Activated CD4-positive, alpha-beta memory T cell treated with anti-CD3 and anti-CD28 coated beads, Interleukin-2, amount 10 ng/mL, durations not matched to agents 7 days and 5 days (primary cell): ENCODE data around the gene ENTPD1. TPM values are rescaled to one million over a fixed set of nuclear protein-coding genes. Genes with fewer than 3 reads are reported as not detected.
"Not testable (repeated sequence)": the region's sequence is repeated elsewhere in the genome, so short reads cannot be mapped to it uniquely, and the experiment has no call there.

Experiments
- CTCF ChIA-PET: fragments of 350-600 bp; sonication (Branson Sonifier 250); formaldehyde crosslinking; loops from one replicate; lab custom pipeline; 2021; ENCODE audit warnings: antibody characterized with exemption, inconsistent platforms; lab: Charles Lee
- POLR2A ChIA-PET: fragments of 350-600 bp; sonication (Branson Sonifier 250); formaldehyde crosslinking; loops from one replicate; lab custom pipeline; 2021; ENCODE audit warnings: antibody characterized with exemption; lab: Charles Lee
- DNase-seq: peaks from one replicate; pipeline ENCODE4 v3.0.0-alpha.2; 2020
- H3K27ac Mint-ChIP-seq: one replicate; pipeline ENCODE4 v1.8.0; 2021; ENCODE audit warnings: mild to moderate bottlenecking, mixed read lengths
- H3K27me3 Mint-ChIP-seq: one replicate; pipeline ENCODE4 v1.8.0; 2021; ENCODE audit warnings: mixed read lengths
- H3K36me3 Mint-ChIP-seq: one replicate; pipeline ENCODE4 v1.8.0; 2021; ENCODE audit warnings: low read depth, mixed read lengths
- H3K4me1 Mint-ChIP-seq: one replicate; pipeline ENCODE4 v1.8.0; 2021; ENCODE audit warnings: mixed read lengths
- H3K4me3 Mint-ChIP-seq: one replicate; pipeline ENCODE4 v1.8.0; 2021; ENCODE audit warnings: mild to moderate bottlenecking, mixed read lengths
- H3K9me3 Mint-ChIP-seq: one replicate; pipeline ENCODE4 v1.8.0; 2021; ENCODE audit warnings: mixed read lengths
- total RNA-seq, 2 experiments: library from RNA; stranded (reverse); gene quantifications; one replicate each; pipeline ENCODE4 v1.2.3, GENCODE V29; 2021

ENTPD1 gene
- total RNA-seq, 2 experiments from 2014 or later = 29.7 to 33.3 TPM

DNA sequence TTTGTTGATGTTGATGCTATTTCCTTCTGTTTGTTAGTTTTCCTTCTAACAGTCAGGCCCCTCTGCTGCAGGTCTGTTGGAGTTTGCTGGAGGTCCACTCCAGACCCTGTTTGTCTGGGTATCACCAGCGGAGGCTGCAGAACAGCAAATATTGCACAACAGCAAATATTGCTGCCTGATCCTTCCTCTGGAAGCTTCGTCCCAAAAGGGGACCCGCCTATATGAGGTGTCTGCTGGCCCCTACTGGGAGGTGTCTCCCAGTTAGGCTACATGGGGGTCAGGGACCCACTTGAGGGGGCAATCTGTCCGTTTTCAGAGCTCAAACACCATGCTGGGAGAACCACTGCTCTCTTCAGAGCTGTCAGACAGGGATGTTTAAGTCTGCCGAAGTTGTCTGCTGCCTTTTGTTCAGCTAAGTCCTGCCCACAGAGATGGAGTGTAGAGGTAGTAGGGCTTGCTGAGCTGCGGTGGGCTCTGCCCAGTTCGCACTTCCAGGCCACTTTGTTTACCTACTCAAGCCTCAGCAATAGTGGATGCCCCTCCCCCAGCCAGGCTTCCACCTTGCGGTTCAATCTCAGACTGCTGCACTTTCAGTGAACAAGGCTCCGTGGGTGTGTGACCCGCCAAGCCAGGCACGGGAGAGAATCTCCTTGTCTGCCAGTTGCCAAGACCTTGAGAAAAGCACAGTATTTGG, 50.9 kb downstream of the ENTPD1 start:
- CTCF ChIA-PET = not testable (repeated sequence)
- H3K4me1 Mint-ChIP-seq = peaks cover 11% of the 10 kb centered on the region

DNA sequence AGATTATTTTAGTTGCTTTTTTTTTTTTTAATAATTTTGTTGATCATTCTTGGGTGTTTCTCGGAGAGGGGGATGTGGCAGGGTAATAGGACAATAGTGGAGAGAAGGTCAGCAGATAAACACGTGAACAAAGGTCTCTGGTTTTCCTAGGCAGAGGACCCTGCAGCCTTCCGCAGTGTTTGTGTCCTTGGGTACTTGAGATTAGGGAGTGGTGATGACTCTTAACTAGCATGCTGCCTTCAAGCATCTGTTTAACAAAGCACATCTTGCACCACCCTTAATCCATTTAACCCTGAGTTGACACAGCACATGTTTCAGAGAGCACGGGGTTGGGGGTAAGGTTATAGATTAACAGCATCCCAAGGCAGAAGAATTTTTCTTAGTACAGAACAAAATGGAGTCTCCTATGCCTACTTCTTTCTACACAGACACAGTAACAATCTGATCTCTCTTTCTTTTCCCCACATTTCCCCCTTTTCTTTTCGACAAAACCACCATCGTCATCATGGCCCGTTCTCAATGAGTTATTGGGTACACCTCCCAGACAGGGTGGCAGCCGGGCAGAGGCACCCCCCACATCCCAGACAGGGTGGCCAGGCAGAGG, 52.8 kb downstream of the ENTPD1 start:
- H3K27ac Mint-ChIP-seq, DNase-seq, CTCF ChIA-PET, H3K9me3 Mint-ChIP-seq, H3K4me3 Mint-ChIP-seq, POLR2A ChIA-PET: not testable (repeated sequence)
- Mint-ChIP-seq H3K36me3 (peaks cover 19% of the 10 kb centered on the region), H3K4me1 (peaks cover 11% of the 10 kb centered on the region), H3K27me3 (peaks cover 24% of the 10 kb centered on the region)

More for the DNA sequence above, 50.9 kb downstream of the ENTPD1 start:
- POLR2A ChIA-PET = interaction anchor here (0.9 to 1.3 kb wide), 2 partner anchors 14 to 25 kb away, joined by 3 read pairs; no protein-coding TSS in a partner anchor
- not testable (repeated sequence) for DNase-seq, H3K27ac Mint-ChIP-seq, H3K4me3 Mint-ChIP-seq
- peaks cover 32% of the 10 kb centered on the region for H3K36me3 Mint-ChIP-seq
- H3K27me3 Mint-ChIP-seq = peaks cover 24% of the 10 kb centered on the region
- peaks cover 15% of the 10 kb centered on the region for H3K9me3 Mint-ChIP-seq

DNA sequence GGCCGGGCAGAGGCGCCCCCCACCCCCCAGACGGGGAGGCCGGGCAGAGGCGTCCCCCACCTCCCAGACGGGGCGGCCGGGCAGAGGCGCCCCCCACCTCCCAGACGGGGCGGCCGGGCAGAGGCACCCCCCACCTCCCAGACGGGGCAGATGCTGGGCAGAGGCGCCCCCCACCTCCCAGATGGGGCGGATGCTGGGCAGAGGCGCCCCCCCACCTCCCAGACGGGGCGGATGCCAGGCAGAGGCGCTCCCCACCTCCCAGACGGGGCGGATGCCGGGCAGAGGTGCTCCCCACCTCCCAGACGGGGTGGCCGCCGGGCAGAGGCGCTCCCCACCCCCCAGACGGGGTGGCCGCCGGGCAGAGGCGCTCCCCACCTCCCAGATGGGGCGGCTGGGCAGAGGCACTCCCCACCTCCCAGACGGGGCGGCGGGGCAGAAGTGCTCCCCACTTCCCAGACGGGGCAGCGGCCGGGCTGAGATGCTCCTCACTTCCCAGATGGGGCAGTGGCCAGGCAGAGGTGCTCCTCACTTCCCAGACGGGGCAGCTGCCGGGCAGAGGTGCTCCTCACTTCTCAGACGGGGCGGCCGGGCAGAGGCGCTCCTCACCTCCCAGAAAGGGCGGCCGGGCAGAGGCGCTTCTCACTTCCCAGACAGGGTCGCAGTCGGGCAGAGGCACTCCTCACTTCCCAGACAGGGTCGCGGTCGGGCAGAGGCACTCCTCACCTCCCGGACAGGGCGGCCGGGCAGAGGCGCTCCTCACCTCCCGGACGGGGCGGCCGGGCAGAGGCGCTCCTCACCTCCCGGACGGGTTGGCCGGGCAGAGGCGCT, 53.6 kb downstream of the ENTPD1 start:
- Mint-ChIP-seq H3K27me3 (peaks cover 20% of the 10 kb centered on the region), H3K9me3 (peaks cover 4% of the 10 kb centered on the region), H3K4me3 (no peak overlapping the region), H3K4me1 (peaks cover 17% of the 10 kb centered on the region), H3K27ac (no peak overlapping the region), H3K36me3 (peaks cover 13% of the 10 kb centered on the region)
- CTCF ChIA-PET = no interaction called here
- POLR2A ChIA-PET = no interaction called here
- DNase-seq = no peak

DNA sequence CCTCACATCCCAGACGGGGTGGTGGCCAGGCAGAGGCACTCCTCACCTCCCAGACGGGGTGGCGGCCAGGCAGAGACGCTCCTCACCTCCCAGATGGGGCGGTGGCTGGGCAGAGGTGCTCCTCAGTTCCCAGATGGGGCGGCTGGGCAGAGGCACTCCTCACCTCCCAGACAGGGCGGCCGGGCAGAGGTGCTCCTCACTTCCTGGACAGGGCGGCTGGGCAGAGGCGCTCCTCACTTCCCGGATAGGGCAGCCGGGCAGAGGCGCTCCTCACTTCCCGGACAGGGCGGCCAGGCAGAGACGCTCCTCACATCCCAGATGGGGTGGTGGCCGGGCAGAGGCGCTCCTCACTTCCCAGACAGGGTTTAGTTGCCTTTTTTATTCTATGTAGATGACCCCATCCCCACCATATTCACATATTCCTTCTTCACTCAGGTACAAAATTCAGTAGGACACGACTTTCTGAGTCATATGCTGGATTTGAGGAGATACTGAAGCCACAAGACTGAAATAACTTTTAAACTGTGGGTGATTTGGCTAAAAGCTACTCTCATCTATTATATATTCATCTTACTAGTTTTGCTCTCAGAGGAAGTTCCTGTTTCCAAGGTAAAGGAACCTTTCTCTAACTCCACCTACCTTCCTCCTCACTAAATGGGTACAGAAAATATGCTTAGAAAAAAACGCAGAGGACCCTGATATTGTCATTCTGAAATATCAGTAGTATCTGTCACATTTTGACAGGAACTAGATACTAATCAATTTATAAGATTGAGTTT, 54.4 kb downstream of the ENTPD1 start:
- no peak overlapping the region for H3K4me3 Mint-ChIP-seq
- H3K4me1 Mint-ChIP-seq = peaks cover 20% of the 10 kb centered on the region
- no peak for DNase-seq
- CTCF ChIA-PET = no interaction called here
- POLR2A ChIA-PET = no interaction called here
- peaks cover 4% of the 10 kb centered on the region for H3K9me3 Mint-ChIP-seq
- H3K27ac Mint-ChIP-seq = no peak overlapping the region
- peaks cover 13% of the 10 kb centered on the region for H3K36me3 Mint-ChIP-seq
- peaks cover 16% of the 10 kb centered on the region for H3K27me3 Mint-ChIP-seq

DNA sequence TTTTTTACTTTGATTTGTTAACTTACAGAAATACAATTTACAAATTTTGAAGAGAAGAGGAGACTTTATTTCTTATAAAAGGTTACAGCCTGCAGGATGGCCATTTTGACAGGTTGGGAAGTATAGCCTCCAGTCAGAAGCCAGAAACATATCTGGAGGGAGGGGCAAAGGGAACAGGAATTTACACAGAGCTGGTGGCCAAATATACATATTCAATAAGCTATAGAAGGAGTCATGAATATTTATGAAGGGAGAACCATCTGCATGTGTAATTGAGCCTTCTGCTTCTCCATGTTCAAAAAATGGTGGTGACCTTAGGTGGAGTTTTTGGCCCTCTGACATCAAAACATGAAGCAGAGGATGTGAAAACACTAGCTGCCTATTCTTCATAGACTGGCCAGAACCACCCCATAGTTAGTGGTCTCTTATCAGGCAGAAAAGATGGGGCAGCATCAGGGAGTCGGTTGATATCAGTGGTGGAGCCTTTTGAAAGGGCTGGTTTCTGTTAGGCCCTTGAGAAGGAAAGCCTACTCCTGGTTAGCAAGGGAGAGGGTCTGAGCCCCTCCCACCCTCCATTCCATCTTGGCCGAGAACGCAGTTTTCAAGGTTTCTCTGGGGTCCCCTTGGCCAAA, 57.2 kb downstream of the ENTPD1 start:
- Mint-ChIP-seq H3K27me3 (peaks cover 8% of the 10 kb centered on the region), H3K4me3 (no peak overlapping the region), H3K36me3 (peaks cover 20% of the 10 kb centered on the region), H3K9me3 (no peaks in the 10 kb centered on the region), H3K4me1 (peaks cover 11% of the 10 kb centered on the region), H3K27ac (no peak overlapping the region)
- CTCF ChIA-PET = interaction anchor here (1.2 kb wide), 1 partner anchor 119 kb away, joined by 4 read pairs; the partner anchor contains the start of gene TCTN3
- POLR2A ChIA-PET = no interaction called here
- DNase-seq = no peak

DNA sequence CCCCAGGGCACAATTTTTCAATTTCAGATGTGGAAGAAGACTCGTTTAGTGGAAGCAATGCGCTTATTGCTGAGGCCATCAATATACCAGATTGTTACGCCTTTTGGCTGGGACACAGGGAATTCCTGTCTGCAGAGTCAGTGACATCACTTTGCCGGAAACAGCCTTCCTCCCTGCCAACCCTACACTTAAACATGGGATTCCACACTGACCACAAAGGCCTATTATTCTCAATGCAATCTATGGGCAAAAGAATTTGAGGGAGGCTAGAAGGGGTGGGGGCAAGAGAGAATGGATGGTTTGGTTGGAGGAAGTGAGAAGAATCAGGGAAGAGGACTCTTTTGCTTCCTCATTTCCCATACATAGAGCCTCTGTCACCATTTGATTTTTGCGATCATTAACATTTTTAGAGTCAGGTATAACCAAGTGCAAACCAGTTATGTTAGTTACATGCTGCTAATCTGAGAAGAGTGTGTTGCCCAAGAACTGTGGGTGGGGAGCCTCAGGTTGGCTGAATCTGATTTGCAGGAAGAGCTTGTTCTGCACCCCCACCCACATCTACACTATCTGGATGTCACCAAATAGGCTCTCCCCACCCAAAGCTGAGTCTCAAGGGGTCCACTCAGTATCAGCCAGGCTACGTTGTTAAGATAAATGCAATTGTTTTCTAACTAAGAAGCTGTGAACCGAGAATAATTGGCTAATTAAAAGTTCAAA, 58.2 kb downstream of the ENTPD1 start:
- Mint-ChIP-seq H3K4me3 (no peak overlapping the region), H3K36me3 (peaks cover 21% of the 10 kb centered on the region), H3K9me3 (no peaks in the 10 kb centered on the region), H3K27me3 (peaks cover 10% of the 10 kb centered on the region), H3K4me1 (peaks cover 14% of the 10 kb centered on the region), H3K27ac (no peak overlapping the region)
- CTCF ChIA-PET = interaction anchor here (0.6 kb wide), 1 partner anchor 128 kb away, joined by 6 read pairs; no protein-coding TSS in a partner anchor
- no peak for DNase-seq
- POLR2A ChIA-PET = no interaction called here

DNA sequence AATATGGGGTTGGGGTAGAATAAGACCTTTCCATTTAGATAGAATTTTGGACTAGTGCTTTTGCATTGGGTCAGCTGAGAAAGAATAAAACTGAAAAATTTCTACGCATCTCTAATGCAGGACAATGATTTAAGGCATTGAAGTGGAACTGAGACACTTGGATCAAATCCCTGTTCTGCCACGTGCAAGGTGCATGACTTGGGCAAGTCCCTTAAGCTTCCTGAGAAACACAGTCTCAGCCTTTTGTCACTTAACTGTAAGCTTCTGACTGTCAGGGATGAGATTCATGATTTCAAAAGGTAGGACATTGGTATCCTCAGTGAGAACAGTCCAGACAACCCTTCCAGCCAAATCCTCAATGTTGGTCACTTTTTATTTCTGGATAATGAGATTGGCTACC, 59.2 kb downstream of the ENTPD1 start:
- Mint-ChIP-seq H3K4me3 (no peak overlapping the region), H3K9me3 (no peaks in the 10 kb centered on the region), H3K27ac (no peak overlapping the region), H3K36me3 (peaks cover 24% of the 10 kb centered on the region), H3K27me3 (peaks cover 10% of the 10 kb centered on the region), H3K4me1 (peaks cover 21% of the 10 kb centered on the region)
- ChIA-PET POLR2A (no interaction called here), CTCF (no interaction called here)
- no peak for DNase-seq

DNA sequence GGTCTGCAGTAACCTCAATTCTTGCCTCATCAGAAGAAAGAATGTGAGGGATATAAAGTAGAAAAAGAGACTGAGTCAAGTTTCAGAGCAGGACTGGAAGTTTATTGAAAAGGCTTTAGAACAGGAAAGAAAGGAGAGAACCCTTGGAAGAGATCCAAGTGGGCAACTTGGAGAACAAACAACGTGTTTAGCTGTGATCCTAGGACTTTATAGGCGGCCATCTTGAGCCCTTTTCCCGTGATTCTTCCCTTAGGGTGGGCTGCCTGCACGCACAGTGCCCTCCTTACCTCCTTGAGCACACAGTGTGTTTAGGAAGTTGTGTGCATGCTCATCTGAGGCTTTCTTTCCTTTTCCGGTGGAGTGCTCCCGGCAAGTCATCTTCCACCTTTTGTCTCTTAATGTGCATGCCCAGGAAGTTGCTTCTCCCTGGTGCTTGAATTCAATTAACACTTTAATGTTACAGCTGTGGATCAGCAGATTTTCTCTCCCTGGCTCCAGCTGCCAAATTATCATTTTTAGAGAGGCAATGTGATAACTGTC, 59.8 kb downstream of the ENTPD1 start:
- POLR2A ChIA-PET = interaction anchor here (0.6 kb wide), 1 partner anchor 16 kb away, joined by 3 read pairs; no protein-coding TSS in a partner anchor
- DNase-seq = no peak
- H3K4me1 Mint-ChIP-seq = peaks cover 27% of the 10 kb centered on the region
- H3K4me3 Mint-ChIP-seq = no peak overlapping the region
- H3K27me3 Mint-ChIP-seq = peaks cover 13% of the 10 kb centered on the region
- no peak overlapping the region for H3K27ac Mint-ChIP-seq
- H3K9me3 Mint-ChIP-seq = no peaks in the 10 kb centered on the region
- CTCF ChIA-PET = no interaction called here
- peaks cover 24% of the 10 kb centered on the region for H3K36me3 Mint-ChIP-seq

DNA sequence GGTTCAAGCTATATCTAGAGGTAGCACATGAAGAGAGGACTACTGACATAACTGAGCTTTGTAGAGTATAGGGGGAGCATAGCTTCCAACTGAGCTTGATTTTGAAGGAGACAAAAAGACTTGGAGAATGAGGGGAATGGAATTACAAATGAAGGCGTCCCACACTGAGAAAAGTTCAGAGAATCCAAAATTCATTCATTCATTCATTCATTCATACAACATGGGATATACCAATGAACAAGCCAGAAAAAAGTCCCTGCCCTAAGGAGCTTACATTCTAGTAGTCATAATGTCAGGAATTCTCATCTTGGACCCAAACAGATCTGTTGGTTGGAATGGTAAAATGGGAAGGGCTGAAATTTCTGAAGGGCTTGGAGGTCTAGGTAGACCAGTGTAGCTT, 62.0 kb downstream of the ENTPD1 start:
- CTCF ChIA-PET = interaction anchor here (1.8 kb wide), 1 partner anchor 22 kb away, joined by 5 read pairs; no protein-coding TSS in a partner anchor
- Mint-ChIP-seq H3K27ac (no peak overlapping the region), H3K9me3 (no peaks in the 10 kb centered on the region)

DNA sequence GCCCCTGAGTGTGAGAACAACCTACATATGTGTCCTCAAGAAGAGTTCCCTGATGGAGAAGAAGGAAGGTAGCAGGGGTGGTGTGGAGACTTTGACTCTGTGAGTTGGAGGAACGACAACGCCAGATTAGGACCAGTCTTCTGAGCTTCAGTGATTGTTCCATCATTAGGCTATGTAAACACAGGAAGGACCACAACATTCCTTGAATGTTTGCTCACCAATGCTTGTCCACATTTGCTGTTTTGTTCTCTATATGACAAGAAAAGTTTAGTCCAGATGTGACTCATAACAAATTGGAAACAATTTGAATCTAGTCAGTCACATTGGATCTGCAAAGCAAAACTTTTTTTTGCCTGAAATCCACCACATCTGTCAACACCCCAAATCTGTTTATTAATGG, 62.7 kb downstream of the ENTPD1 start:
- no peak for DNase-seq
- H3K4me1 Mint-ChIP-seq = peaks cover 40% of the 10 kb centered on the region
- peaks cover 10% of the 10 kb centered on the region for H3K27me3 Mint-ChIP-seq
- no peak overlapping the region for H3K4me3 Mint-ChIP-seq
- ChIA-PET CTCF (no interaction called here), POLR2A (interaction anchor here (1.2 kb wide), 1 partner anchor 60 kb away, joined by 3 read pairs; no protein-coding TSS in a partner anchor)
- H3K9me3 Mint-ChIP-seq = no peaks in the 10 kb centered on the region
- H3K36me3 Mint-ChIP-seq = peaks cover 25% of the 10 kb centered on the region
- H3K27ac Mint-ChIP-seq = no peak overlapping the region

More for the DNA sequence above, 62.0 kb downstream of the ENTPD1 start:
- no peak for DNase-seq
- POLR2A ChIA-PET = interaction anchor here (1.6 kb wide), 1 partner anchor 14 kb away, joined by 7 read pairs; no protein-coding TSS in a partner anchor
- H3K4me3 Mint-ChIP-seq = no peak overlapping the region
- peaks cover 39% of the 10 kb centered on the region for H3K4me1 Mint-ChIP-seq
- peaks cover 10% of the 10 kb centered on the region for H3K27me3 Mint-ChIP-seq
- peaks cover 25% of the 10 kb centered on the region for H3K36me3 Mint-ChIP-seq

DNA sequence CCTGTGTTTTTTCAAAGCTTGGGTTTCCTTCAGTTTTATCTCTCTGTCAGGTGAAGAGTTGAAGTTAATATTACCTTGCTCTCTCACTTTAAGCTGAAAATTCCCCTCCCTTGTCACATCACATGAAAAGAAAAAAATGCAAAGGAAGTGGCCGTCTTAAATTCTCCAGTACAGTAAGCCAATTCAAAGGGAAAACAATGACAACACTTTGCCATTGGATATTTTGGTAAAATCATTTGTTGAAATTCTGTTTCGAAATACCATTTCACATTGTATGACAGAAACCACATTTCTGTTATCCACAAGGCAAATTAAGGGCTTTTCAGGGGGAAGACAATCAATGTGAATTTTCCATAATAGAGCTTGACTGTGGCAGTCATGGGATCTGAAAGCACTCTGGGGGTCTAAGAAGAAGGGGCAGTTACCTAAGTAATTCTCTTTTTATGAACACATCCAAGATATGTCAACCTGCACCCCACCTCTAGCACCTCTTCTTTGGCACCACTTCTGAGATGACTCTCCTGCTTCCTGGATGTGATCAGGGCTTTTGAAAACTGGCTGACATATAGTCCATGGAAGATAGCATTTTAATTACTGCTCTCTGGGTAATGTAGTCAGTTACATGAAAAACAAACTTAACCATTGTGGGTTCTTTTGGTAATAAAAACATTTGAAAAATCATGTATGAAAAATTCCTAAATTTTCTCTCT, 63.8 kb downstream of the ENTPD1 start:
- Mint-ChIP-seq H3K27me3 (peaks cover 7% of the 10 kb centered on the region), H3K27ac (peak overlapping the region; percentile 14)
- POLR2A ChIA-PET = interaction anchor here (0.9 to 3.7 kb wide), 3 partner anchors 9 to 61 kb away, joined by 3 to 26 read pairs (median 3); no protein-coding TSS in a partner anchor

More for the DNA sequence above, 63.8 kb downstream of the ENTPD1 start:
- Mint-ChIP-seq H3K4me1 (peaks cover 33% of the 10 kb centered on the region), H3K4me3 (no peak overlapping the region), H3K9me3 (no peaks in the 10 kb centered on the region), H3K36me3 (peaks cover 25% of the 10 kb centered on the region)
- CTCF ChIA-PET = interaction anchor here (0.7 kb wide), 1 partner anchor 126 kb away, joined by 3 read pairs; the partner anchor contains the start of gene TCTN3
- no peak for DNase-seq
